Activated T-helper 2 cell treated with anti-CD3 and anti-CD28 coated beads, Interferon-gamma antibody, Interleukin-2, Interleukin-4, amounts not matched to agents 10 μg/mL and 5 μg/mL and 100 μg/mL, durations not matched to agents 14 hours and 24 hours and 36 hours (primary cell): ENCODE results near the gene DEFB123. TPM values are rescaled to one million over a fixed set of nuclear protein-coding genes. Genes with fewer than 3 reads are reported as not detected.
"Not testable (repeated sequence)": the region's sequence is repeated elsewhere in the genome, so short reads cannot be mapped to it uniquely, and the experiment has no call there.

Source experiments
- DNase-seq: peaks from one replicate; pipeline ENCODE4 v3.0.0; 2021; ENCODE audit warnings: low spot score
- H3K27ac Mint-ChIP-seq: one replicate; pipeline ENCODE4 v1.8.0; 2021; ENCODE audit warnings: mixed read lengths
- H3K27me3 Mint-ChIP-seq: one replicate; pipeline ENCODE4 v1.8.0; 2021; ENCODE audit warnings: low read depth, mixed read lengths
- H3K36me3 Mint-ChIP-seq: one replicate; pipeline ENCODE4 v1.8.0; 2021; ENCODE audit warnings: low read depth, mixed read lengths
- H3K4me1 Mint-ChIP-seq: one replicate; pipeline ENCODE4 v1.8.0; 2021; ENCODE audit warnings: low read depth, mixed read lengths
- H3K4me3 Mint-ChIP-seq: one replicate; pipeline ENCODE4 v1.8.0; 2021; ENCODE audit warnings: low read depth, mild to moderate bottlenecking, moderate library complexity, mixed read lengths
- H3K9me3 Mint-ChIP-seq: one replicate; pipeline ENCODE4 v1.8.0; 2021; ENCODE audit warnings: mixed read lengths
- intact Hi-C: fragments of 100-400 bp; cut with micrococcal nuclease; formaldehyde crosslinking; loops from one replicate; pipeline ENCODE4 v1.15.1; 2023
- total RNA-seq: library from RNA; stranded (reverse); gene quantifications from 2 replicates; pipeline ENCODE4 v1.2.3, GENCODE V29; 2022

Gene DEFB123
- total RNA-seq, result not detected in 2 replicates

- H3K36me3 Mint-ChIP-seq, result no peaks in the 10 kb centered on the region
- H3K27ac Mint-ChIP-seq, result no peak within 1 kb of the TSS
- intact Hi-C loops, result no loop called here
- no peak within 1 kb of the TSS for H3K4me3 Mint-ChIP-seq
- DNase-seq, result no peak
- H3K4me1 Mint-ChIP-seq, result no peaks in the 10 kb centered on the region
- no peaks in the 10 kb centered on the region for H3K27me3 Mint-ChIP-seq
- no peaks in the 10 kb centered on the region for H3K9me3 Mint-ChIP-seq
Measured at GRCh38 chr20:31440012-31440659, at the start of gene DEFB123. DEFB123 (plus strand) TSS chr20:31440632; CDS start chr20:31440699, 67 bp downstream.

GRCh38 chr20:31392836-31393235 lies 47.6 kb upstream of the DEFB123 start:
- no peaks in the 10 kb centered on the region for H3K36me3 Mint-ChIP-seq
- H3K4me1 Mint-ChIP-seq, result no peaks in the 10 kb centered on the region
- H3K9me3 Mint-ChIP-seq, result no peaks in the 10 kb centered on the region
- DNase-seq, result no peak
- peaks cover 2% of the 10 kb centered on the region for H3K27me3 Mint-ChIP-seq
- H3K4me3 Mint-ChIP-seq, result no peak overlapping the region
- intact Hi-C loops, result no loop called here
- H3K27ac Mint-ChIP-seq, result no peak overlapping the region

GRCh38 chr20:31394900-31395299 lies 45.5 kb upstream of the DEFB123 start:
- Mint-ChIP-seq H3K27ac (no peak overlapping the region), H3K4me1 (no peaks in the 10 kb centered on the region), H3K36me3 (no peaks in the 10 kb centered on the region), H3K27me3 (peaks cover 2% of the 10 kb centered on the region), H3K9me3 (no peaks in the 10 kb centered on the region), H3K4me3 (no peak overlapping the region)
- intact Hi-C loops, result no loop called here
- no peak for DNase-seq

- Mint-ChIP-seq H3K4me3 (no peak overlapping the region), H3K4me1 (no peaks in the 10 kb centered on the region), H3K27me3 (no peaks in the 10 kb centered on the region), H3K36me3 (no peaks in the 10 kb centered on the region), H3K27ac (no peak overlapping the region), H3K9me3 (no peaks in the 10 kb centered on the region)
- intact Hi-C loops, result no loop called here
- no peak for DNase-seq
Measured at GRCh38 chr20:31403886-31404285, 36.5 kb upstream of the DEFB123 start.

GRCh38 chr20:31406115-31406514 lies 34.3 kb upstream of the DEFB123 start, which contains the start of gene DEFB121:
DEFB121 (minus strand) TSS chr20:31406215; CDS start chr20:31406152, 63 bp downstream.
- intact Hi-C loops, result no loop called here
- Mint-ChIP-seq H3K27me3 (no peaks in the 10 kb centered on the region), H3K36me3 (no peaks in the 10 kb centered on the region), H3K4me1 (no peaks in the 10 kb centered on the region), H3K9me3 (no peaks in the 10 kb centered on the region), H3K27ac (no peak within 1 kb of the TSS), H3K4me3 (no peak within 1 kb of the TSS)
- DNase-seq, result no peak

GRCh38 chr20:31410011-31410410 lies 30.4 kb upstream of the DEFB123 start:
- H3K27ac Mint-ChIP-seq, result no peak overlapping the region
- H3K36me3 Mint-ChIP-seq, result no peaks in the 10 kb centered on the region
- no peak for DNase-seq
- H3K27me3 Mint-ChIP-seq, result no peaks in the 10 kb centered on the region
- no peak overlapping the region for H3K4me3 Mint-ChIP-seq
- intact Hi-C loops, result no loop called here
- no peaks in the 10 kb centered on the region for H3K9me3 Mint-ChIP-seq
- H3K4me1 Mint-ChIP-seq, result no peaks in the 10 kb centered on the region

GRCh38 chr20:31414381-31414780 lies 26.1 kb upstream of the DEFB123 start:
- intact Hi-C loops, result no loop called here
- Mint-ChIP-seq H3K27ac (no peak overlapping the region), H3K4me1 (no peaks in the 10 kb centered on the region), H3K4me3 (no peak overlapping the region), H3K9me3 (no peaks in the 10 kb centered on the region), H3K27me3 (no peaks in the 10 kb centered on the region), H3K36me3 (no peaks in the 10 kb centered on the region)
- no peak for DNase-seq

GRCh38 chr20:31415653-31416052 lies 24.8 kb upstream of the DEFB123 start:
- Mint-ChIP-seq H3K36me3 (no peaks in the 10 kb centered on the region), H3K9me3 (no peaks in the 10 kb centered on the region), H3K4me3 (no peak overlapping the region), H3K4me1 (no peaks in the 10 kb centered on the region), H3K27me3 (no peaks in the 10 kb centered on the region), H3K27ac (no peak overlapping the region)
- no peak for DNase-seq
- intact Hi-C loops, result no loop called here

- Mint-ChIP-seq H3K9me3 (no peaks in the 10 kb centered on the region), H3K4me3 (no peak overlapping the region), H3K27me3 (no peaks in the 10 kb centered on the region), H3K4me1 (no peaks in the 10 kb centered on the region), H3K27ac (no peak overlapping the region), H3K36me3 (no peaks in the 10 kb centered on the region)
- DNase-seq, result no peak
- intact Hi-C loops, result no loop called here
Measured at GRCh38 chr20:31418307-31418706, 22.1 kb upstream of the DEFB123 start.

GRCh38 chr20:31425797-31426196 lies 14.6 kb upstream of the DEFB123 start:
- no peak for DNase-seq
- Mint-ChIP-seq H3K9me3 (no peaks in the 10 kb centered on the region), H3K27me3 (no peaks in the 10 kb centered on the region), H3K4me3 (no peak overlapping the region), H3K27ac (no peak overlapping the region), H3K4me1 (no peaks in the 10 kb centered on the region), H3K36me3 (no peaks in the 10 kb centered on the region)
- intact Hi-C loops, result no loop called here

GRCh38 chr20:31426891-31427551 lies 13.4 kb upstream of the DEFB123 start:
- DNase-seq, intact Hi-C loops, H3K27ac Mint-ChIP-seq, H3K9me3 Mint-ChIP-seq, H3K4me1 Mint-ChIP-seq, H3K36me3 Mint-ChIP-seq, H3K4me3 Mint-ChIP-seq, H3K27me3 Mint-ChIP-seq: not testable (repeated sequence)

- H3K27ac Mint-ChIP-seq, DNase-seq, H3K4me1 Mint-ChIP-seq, H3K9me3 Mint-ChIP-seq, intact Hi-C loops, H3K4me3 Mint-ChIP-seq, H3K27me3 Mint-ChIP-seq, H3K36me3 Mint-ChIP-seq: not testable (repeated sequence)
Measured at GRCh38 chr20:31427576-31427975, 12.9 kb upstream of the DEFB123 start.

GRCh38 chr20:31430568-31431115 lies 9.8 kb upstream of the DEFB123 start:
- H3K4me3 Mint-ChIP-seq, result no peak overlapping the region

More at GRCh38 chr20:31430568-31431115, 9.8 kb upstream of the DEFB123 start:
- Mint-ChIP-seq H3K4me1 (no peaks in the 10 kb centered on the region), H3K27ac (no peak overlapping the region), H3K36me3 (no peaks in the 10 kb centered on the region), H3K9me3 (no peaks in the 10 kb centered on the region), H3K27me3 (peaks cover 4% of the 10 kb centered on the region)
- DNase-seq, result no peak
- intact Hi-C loops, result no loop called here
